HG03565 (cell line): ENCODE data around the gene MYRF.

ENCODE experiments used
- ATAC-seq: cut with Tn5 transposase; IDR thresholded peaks from one replicate; pipeline ENCODE4 v1.9.1; 2021; ENCODE audit warnings: mild to moderate bottlenecking, moderate library complexity; ENCODE audit not compliant: unreplicated experiment

MYRF gene

DNA sequence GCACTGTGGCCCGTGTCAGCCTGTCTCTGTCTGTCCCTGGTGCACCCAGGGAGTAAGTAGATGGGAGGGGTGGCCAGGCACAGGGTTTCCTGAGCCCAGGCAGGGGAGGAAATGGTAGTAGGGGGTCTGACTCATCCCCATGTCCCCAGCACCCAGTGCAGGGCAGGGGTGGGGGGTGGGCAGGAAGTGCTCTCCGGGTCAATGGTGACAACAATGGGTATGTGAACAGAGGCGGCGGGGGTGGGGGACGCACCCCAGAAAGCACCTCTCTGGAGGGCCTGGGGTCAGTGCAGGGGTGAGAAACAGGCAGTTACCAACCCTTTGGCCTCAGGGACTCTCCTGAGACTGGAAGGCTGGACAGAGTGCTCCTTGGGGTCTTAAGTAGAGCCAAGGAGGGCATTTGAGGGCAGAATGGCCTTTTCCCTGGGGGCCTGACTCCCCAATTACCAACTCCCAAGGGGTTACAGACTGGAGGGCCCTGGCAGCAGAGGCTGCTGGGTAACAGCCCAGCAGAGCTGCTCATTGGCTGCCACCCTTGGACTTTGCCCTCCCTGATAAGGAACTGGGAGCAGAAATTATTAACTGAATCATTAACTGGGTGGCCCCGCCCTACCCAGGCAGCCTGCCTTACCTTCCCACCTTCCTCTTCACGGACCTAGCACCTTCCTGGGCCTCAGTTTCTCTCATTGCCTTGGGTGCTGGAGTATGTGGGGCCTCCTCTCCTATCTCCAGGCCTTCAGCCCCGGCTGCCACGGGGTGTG, 4.2 kb downstream of the MYRF start:
- no peak for ATAC-seq

DNA sequence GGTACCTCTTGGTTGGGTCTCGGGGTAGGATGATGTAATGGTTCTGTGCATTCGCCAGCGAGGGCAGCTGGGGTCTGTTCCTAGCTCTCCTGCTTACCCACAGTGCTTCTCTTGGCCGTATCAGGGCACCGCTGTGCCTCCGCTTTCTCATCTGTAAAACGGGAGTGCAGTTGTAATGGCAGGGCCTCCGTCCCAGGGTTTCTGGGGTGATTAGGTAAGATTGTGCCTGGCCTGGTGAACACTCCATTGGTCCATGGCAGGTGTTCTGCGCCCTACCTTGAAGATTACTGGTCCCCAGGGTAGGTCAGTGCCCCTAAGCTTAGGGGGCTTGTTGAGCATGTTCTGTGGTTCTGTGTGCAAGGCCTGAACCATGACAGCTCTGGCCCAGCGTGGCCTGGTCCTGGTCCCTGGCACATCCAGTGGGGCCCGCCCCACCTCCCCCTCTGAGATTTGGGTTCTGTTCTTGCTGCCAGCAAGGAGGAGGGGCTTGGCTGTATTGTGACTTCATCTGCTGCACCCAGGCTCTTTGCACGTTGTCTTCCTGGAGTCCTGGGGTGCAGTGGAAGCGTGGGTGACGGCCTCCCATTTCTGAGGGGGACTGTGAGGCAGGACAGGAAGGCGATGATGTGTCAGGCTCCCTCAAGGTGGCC, 4.9 kb downstream of the MYRF start:
- ATAC-seq: no peak

- ATAC-seq: no peak
These were observed 8.5 kb downstream of the MYRF start for GRCh38 chr11:61760946-61761345.

- no peak for ATAC-seq
These were observed 9.2 kb downstream of the MYRF start for GRCh38 chr11:61761440-61762222.

DNA sequence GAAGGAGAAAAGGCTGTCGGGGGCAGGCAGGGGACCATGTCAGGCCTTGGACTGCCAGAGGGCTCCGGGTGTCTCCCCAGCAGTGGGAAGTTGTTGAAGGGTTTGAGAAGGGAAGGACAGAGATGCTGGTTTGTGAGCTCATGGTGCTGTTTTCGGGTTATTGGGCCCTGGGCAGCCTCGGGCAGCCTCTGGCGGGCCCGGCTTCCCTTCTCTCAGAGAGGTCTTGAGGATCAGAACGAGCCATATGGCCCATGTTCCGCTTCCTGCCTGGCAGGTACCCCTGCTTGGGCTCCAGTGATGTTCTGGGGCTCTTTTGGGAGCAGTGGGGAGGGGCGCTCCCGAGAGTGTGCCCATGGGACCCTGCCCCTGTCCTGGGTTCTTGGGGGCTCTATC, 9.8 kb downstream of the MYRF start:
- no peak for ATAC-seq

GRCh38 chr11:61762798-61763197, 10.4 kb downstream of the MYRF start:
- no peak for ATAC-seq

DNA sequence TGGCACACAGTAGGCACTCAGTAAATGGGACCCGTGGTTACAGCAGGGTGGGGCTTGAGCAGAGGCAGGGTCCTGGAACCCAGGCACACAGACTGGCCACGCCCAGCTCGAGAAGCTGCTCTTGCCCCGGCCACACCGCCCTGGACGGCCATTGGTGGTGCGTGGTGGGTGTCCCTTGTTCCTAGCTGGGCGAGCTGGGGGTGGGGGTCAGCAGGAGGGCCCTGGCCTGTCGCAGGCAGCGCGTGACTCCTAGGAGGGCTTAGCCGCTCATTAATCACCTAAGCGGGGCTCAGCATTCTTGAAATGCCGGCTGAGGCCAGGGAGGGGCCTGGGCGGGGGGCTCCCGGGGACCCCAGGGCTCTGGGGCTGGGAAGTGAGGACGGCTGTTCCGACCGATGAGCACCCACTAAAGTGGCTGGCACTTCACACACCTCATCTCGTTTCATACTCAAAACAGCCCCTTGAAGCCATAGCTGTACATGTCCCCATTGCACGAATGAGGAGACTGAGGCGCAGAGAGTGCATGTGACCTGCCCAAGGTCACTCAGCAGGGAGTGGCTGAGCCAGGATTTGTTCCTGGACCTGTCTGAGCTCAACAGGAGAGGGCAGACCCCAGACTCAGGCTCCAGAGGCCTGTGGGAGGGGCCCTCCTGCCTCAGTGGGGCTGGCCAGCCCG, 11.6 kb downstream of the MYRF start:
- no peak for ATAC-seq

GRCh38 chr11:61764606-61765260, 12.3 kb downstream of the MYRF start:
- no peak for ATAC-seq

GRCh38 chr11:61765550-61766253, 13.3 kb downstream of the MYRF start:
- no peak for ATAC-seq

DNA sequence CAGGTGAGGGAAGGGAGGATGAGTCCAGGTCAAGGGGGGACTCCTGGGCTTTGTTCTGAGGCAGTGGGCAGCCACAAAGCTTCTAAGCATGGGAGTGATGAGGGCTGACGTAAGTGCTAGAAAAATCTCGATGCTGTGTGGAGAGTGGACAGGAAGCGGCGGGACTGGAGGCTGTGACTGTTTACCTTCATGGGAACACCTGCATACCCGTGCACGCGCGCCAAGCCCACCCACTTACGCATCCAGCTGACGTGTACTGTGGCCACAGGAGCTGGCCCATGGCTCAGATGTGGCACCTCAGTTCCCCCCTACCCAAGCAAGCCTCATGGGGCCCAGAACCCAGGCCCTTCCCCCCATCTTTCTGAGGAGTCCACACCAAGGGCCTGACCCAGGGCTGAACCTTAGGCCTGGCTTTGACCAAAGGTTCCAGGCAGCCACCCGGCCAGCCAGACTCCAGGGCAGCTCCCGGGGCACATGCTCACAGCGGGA, 14.0 kb downstream of the MYRF start:
- ATAC-seq: no peak

- no peak for ATAC-seq
These were observed 16.1 kb downstream of the MYRF start for GRCh38 chr11:61768376-61769076.

DNA sequence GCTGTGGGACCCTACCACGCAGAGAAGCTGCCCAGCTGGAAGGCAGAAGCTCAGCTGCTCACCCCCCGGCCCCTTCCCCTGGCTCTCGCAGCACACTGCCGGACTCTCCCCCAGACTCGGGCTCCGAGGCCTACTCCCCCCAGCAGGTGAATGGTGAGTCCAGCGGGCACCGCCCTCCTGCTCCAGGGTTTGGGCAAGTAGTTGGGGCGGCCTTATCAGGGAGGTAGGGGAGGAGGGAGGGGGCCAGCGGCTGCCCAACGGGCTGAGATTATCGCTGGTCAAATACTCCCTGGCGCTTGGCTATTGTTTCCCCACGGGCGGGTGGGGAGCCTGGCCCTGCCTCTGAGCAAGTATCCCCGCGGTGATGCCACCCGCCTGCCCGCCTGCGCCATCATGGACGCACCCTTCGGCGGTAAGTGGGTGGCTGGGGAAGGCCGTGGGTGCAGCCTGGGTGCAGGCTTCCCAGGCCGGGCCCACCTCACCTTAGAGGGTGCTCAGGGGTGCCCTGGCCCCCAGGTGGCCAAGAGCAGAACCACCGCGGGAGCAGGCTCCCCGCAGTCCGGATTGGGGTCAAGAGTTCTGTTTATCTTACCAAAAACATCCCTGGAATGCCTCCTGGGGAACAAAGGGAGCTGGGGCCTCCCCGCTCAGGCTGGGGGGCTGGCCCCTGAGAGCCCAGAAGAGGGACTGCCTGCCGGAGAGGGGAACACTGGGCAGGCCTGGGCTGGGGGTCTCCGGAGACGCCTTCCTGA, 16.9 kb downstream of the MYRF start:
- ATAC-seq: no peak

DNA sequence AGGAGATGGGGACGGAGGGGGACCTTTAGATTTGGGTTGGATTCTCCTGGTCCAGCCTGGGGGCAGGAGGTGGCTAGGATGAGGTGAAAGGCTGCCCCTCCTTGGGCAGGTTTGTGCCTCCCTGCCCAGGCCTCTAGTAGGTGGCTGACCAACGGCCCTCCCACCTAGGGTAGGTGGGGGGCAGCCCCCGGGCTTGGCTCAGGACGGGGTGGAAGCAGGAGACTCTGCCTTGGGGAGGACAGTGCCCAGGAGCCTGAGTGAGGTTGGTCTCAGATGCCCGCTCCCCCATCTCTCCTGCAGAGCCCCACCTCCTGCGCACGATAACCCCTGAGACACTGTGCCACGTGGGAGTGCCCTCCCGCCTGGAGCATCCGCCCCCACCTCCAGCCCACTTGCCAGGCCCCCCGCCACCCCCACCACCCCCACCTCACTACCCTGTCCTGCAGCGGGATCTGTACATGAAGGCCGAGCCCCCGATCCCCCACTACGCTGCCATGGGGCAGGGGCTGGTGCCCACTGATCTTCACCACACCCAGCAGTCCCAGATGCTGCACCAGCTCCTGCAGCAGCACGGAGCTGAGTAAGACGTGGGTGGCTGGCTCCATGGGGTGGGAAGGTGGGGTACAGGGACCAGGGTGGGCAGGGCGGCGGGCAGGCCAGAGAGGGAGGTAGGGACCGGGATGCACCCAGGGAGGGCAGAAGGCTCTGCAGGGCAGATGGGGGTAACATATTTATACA, 17.7 kb downstream of the MYRF start:
- ATAC-seq: no peak

GRCh38 chr11:61771195-61771894, 18.9 kb downstream of the MYRF start:
- ATAC-seq: no peak

- no peak for ATAC-seq
These were observed 19.6 kb downstream of the MYRF start for GRCh38 chr11:61771985-61772455.

- no peak for ATAC-seq
These were observed 20.9 kb downstream of the MYRF start for GRCh38 chr11:61773356-61773755.

- ATAC-seq: no peak
These were observed 21.4 kb downstream of the MYRF start for GRCh38 chr11:61773809-61774208.
